Measurements from ENCODE around the gene TENM3. TPM values are rescaled to one million over a fixed set of nuclear protein-coding genes. Genes with fewer than 3 reads are reported as not detected.

The TENM3 gene
- total RNA-seq, 1 experiment from 2014 or later = 71.0 TPM

DNA sequence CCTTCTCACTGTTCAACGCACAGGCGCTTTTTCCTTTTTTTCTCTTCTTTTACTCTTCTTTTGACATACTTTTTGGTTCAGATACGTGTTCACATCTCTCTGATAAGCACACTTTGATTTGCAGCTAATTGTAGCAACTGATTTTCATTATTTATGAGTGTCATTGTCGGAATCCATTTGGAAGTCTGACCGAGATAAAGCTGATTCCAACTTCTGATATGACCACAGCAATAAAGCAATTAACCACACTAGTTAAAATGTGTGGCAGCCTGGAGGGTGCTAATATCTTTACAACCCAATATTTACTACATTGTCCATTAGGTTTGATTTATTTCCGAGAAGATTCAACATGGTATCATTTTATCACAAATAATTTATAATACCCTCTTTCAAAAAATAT is 101.8 kb downstream of the TENM3 start:
- no peaks in the 10 kb centered on the region for H3K27me3 Mint-ChIP-seq (ENCODE audit: low read depth)
- DNase-seq (ENCODE audit: low spot score) = no peak
- CTCF ChIA-PET = no interaction called here
- no peak for TF ChIP-seq FOXP1 (CRISPR knock-in tag; IDR thresholded peaks at IDR 0.05; ENCODE audit: borderline replicate concordance)
- no peak for TF ChIP-seq MXD4 (CRISPR knock-in tag; IDR thresholded peaks at IDR 0.05; ENCODE audit: borderline replicate concordance)
- TF ChIP-seq, protein P1, sequence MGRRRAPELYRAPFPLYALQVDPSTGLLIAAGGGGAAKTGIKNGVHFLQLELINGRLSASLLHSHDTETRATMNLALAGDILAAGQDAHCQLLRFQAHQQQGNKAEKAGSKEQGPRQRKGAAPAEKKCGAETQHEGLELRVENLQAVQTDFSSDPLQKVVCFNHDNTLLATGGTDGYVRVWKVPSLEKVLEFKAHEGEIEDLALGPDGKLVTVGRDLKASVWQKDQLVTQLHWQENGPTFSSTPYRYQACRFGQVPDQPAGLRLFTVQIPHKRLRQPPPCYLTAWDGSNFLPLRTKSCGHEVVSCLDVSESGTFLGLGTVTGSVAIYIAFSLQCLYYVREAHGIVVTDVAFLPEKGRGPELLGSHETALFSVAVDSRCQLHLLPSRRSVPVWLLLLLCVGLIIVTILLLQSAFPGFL (CRISPR knock-in tag; IDR thresholded peaks at IDR 0.05; ENCODE audit: borderline replicate concordance) = no peak
- no peak overlapping the region for H3K4me3 Mint-ChIP-seq
- H3K36me3 Mint-ChIP-seq = no peaks in the 10 kb centered on the region
- no peak overlapping the region; the same call in 1 of the 2 replicates for H3K27ac Mint-ChIP-seq
- peaks cover 50% of the 10 kb centered on the region for H3K4me1 Mint-ChIP-seq
- POLR2A ChIA-PET = no interaction called here
- no peak for ATAC-seq
- H3K9me3 Mint-ChIP-seq = no peaks in the 10 kb centered on the region

- Mint-ChIP-seq H3K27ac (no peak overlapping the region), H3K27me3 (ENCODE audit: low read depth) (no peaks in the 10 kb centered on the region), H3K36me3 (no peaks in the 10 kb centered on the region), H3K4me3 (no peak overlapping the region), H3K9me3 (no peaks in the 10 kb centered on the region), H3K4me1 (peaks cover 56% of the 10 kb centered on the region)
- no peak for DNase-seq (ENCODE audit: low spot score)
- TF ChIP-seq ZNF396 (CRISPR knock-in tag; IDR thresholded peaks at IDR 0.05; ENCODE audit: borderline replicate concordance) = no peak
- no peak for TF ChIP-seq SP1 (CRISPR knock-in tag; conservative IDR thresholded peaks at IDR 0.05)
- TF ChIP-seq, protein P2, sequence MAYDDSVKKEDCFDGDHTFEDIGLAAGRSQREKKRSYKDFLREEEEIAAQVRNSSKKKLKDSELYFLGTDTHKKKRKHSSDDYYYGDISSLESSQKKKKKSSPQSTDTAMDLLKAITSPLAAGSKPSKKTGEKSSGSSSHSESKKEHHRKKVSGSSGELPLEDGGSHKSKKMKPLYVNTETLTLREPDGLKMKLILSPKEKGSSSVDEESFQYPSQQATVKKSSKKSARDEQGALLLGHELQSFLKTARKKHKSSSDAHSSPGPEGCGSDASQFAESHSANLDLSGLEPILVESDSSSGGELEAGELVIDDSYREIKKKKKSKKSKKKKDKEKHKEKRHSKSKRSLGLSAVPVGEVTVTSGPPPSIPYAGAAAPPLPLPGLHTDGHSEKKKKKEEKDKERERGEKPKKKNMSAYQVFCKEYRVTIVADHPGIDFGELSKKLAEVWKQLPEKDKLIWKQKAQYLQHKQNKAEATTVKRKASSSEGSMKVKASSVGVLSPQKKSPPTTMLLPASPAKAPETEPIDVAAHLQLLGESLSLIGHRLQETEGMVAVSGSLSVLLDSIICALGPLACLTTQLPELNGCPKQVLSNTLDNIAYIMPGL (CRISPR knock-in tag; IDR thresholded peaks at IDR 0.05) = no peak
- TF ChIP-seq IRF2 (CRISPR knock-in tag; IDR thresholded peaks at IDR 0.05; ENCODE audit: borderline replicate concordance, low read depth) = no peak
- no peak for TF ChIP-seq ATF3 (CRISPR knock-in tag; conservative IDR thresholded peaks at IDR 0.05)
- no peak for TF ChIP-seq MYBL2 (CRISPR knock-in tag; IDR thresholded peaks at IDR 0.05)
- TF ChIP-seq GABPB1 (CRISPR knock-in tag; IDR thresholded peaks at IDR 0.05) = no peak
- no peak for TF ChIP-seq ZNF423 (CRISPR knock-in tag; IDR thresholded peaks at IDR 0.05)
- TF ChIP-seq, protein P3, sequence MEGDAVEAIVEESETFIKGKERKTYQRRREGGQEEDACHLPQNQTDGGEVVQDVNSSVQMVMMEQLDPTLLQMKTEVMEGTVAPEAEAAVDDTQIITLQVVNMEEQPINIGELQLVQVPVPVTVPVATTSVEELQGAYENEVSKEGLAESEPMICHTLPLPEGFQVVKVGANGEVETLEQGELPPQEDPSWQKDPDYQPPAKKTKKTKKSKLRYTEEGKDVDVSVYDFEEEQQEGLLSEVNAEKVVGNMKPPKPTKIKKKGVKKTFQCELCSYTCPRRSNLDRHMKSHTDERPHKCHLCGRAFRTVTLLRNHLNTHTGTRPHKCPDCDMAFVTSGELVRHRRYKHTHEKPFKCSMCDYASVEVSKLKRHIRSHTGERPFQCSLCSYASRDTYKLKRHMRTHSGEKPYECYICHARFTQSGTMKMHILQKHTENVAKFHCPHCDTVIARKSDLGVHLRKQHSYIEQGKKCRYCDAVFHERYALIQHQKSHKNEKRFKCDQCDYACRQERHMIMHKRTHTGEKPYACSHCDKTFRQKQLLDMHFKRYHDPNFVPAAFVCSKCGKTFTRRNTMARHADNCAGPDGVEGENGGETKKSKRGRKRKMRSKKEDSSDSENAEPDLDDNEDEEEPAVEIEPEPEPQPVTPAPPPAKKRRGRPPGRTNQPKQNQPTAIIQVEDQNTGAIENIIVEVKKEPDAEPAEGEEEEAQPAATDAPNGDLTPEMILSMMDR (IDR thresholded peaks at IDR 0.05) = no peak
- TF ChIP-seq ZNF425 (CRISPR knock-in tag; conservative IDR thresholded peaks at IDR 0.05) = no peak
- no peak for TF ChIP-seq NFYB (CRISPR knock-in tag; conservative IDR thresholded peaks at IDR 0.05; ENCODE audit: low read depth)
- no peak for TF ChIP-seq PRRX2 (CRISPR knock-in tag; IDR thresholded peaks at IDR 0.05)
- no peak; the same call in 1 of the 2 replicates for ATAC-seq
- CTCF ChIA-PET = no interaction called here
- POLR2A ChIA-PET = interaction anchor here (0.6 kb wide), 1 partner anchor 10 kb away, joined by 6 read pairs; no protein-coding TSS in a partner anchor
Observed at GRCh38 chr4:182346250-182346649, 103.0 kb downstream of the TENM3 start.
